ENCODE measurements around the gene USP43. TPM values are rescaled to one million over a fixed set of nuclear protein-coding genes. Genes with fewer than 3 reads are reported as not detected.

Gene USP43
- total RNA-seq, 4 donors from 2014 or later = 0.17 to 0.84 (median 0.17) TPM; not detected in 1

DNA sequence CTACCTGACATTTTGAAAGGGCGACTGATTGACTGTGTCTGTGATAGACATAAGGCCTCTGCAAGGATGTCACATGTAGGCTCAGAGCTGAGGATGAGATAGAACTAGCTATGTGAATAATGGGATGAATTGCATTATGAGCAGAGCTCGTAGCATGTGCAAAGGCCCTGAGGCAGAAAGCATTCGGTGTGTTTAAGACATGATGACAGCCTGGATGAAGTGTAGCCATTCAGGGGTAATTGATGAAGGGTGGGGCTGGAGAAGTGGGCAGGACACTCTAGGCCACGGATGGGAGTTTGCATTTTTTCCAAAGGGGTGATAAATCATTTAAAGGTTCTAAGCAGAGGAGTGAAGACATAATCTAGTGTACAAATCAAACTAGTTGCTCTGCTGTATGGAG lies 62.6 kb downstream of the USP43 start:
- no peak for DNase-seq (ENCODE audit: extremely low spot score)
- H3K27me3 ChIP-seq = peaks cover 0 to 11% (median 0%) of the 10 kb centered on the region in 4 donors
- no peaks in the 10 kb centered on the region for H3K36me3 ChIP-seq
- 94% methylated on average over 4 of the region's 4 CpGs for WGBS
- H3K9me3 ChIP-seq = peaks cover 0 to 7% (median 3%) of the 10 kb centered on the region in 4 donors
- no peak for TF ChIP-seq POLR2AphosphoS5 (IDR thresholded peaks at IDR 0.05)
- TF ChIP-seq POLR2A (IDR thresholded peaks at IDR 0.05; ENCODE audit: low read depth) = no peak
- TF ChIP-seq EP300 (IDR thresholded peaks at IDR 0.05) = no peak
- TF ChIP-seq, protein P1, sequence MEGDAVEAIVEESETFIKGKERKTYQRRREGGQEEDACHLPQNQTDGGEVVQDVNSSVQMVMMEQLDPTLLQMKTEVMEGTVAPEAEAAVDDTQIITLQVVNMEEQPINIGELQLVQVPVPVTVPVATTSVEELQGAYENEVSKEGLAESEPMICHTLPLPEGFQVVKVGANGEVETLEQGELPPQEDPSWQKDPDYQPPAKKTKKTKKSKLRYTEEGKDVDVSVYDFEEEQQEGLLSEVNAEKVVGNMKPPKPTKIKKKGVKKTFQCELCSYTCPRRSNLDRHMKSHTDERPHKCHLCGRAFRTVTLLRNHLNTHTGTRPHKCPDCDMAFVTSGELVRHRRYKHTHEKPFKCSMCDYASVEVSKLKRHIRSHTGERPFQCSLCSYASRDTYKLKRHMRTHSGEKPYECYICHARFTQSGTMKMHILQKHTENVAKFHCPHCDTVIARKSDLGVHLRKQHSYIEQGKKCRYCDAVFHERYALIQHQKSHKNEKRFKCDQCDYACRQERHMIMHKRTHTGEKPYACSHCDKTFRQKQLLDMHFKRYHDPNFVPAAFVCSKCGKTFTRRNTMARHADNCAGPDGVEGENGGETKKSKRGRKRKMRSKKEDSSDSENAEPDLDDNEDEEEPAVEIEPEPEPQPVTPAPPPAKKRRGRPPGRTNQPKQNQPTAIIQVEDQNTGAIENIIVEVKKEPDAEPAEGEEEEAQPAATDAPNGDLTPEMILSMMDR (IDR thresholded peaks at IDR 0.05) = no peak
- H3K27ac ChIP-seq (replicated peaks in 1 of 4) = no peak overlapping the region
- intact Hi-C loops (cut with DNase I) = no loop called here
- no peak overlapping the region for H3K4me3 ChIP-seq
- no peaks in the 10 kb centered on the region for H3K4me1 ChIP-seq

DNA sequence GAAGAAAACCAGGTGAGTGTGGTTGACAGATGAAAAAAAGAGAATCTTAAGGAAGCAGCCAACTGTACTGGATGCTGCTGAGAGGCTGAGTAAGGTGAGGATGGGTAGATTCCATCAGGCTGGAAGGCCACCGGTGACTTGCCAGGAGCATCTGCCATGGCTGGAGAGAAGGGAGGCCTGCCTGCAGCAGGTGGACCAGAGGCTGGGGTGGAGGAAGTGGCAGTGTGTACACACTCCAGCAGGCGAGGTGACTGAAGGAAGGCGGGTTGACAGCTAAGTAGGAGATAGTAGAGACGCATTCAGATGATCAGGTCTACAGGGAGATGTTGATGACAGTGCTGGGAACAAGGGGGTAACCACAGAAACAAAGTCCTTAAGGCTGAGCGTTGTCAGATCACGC lies 69.5 kb downstream of the USP43 start:
- Histone ChIP-seq H3K9me3 (peaks cover 0 to 7% (median 3%) of the 10 kb centered on the region in 4 donors), H3K4me1 (no peaks in the 10 kb centered on the region), H3K27ac (replicated peaks in 1 of 4) (no peak overlapping the region), H3K27me3 (peaks cover 0 to 11% (median 0%) of the 10 kb centered on the region in 4 donors), H3K36me3 (no peaks in the 10 kb centered on the region), H3K4me3 (no peak overlapping the region)
- intact Hi-C loops (cut with DNase I) = no loop called here
- 88% methylated on average over 6 of the region's 6 CpGs for WGBS
- no peak for TF ChIP-seq POLR2AphosphoS5 (IDR thresholded peaks at IDR 0.05)
- TF ChIP-seq, protein P1 (IDR thresholded peaks at IDR 0.05) = no peak
- no peak for TF ChIP-seq EP300 (IDR thresholded peaks at IDR 0.05)
- no peak for TF ChIP-seq POLR2A (IDR thresholded peaks at IDR 0.05; ENCODE audit: low read depth)
- no peak for DNase-seq (ENCODE audit: extremely low spot score)

DNA sequence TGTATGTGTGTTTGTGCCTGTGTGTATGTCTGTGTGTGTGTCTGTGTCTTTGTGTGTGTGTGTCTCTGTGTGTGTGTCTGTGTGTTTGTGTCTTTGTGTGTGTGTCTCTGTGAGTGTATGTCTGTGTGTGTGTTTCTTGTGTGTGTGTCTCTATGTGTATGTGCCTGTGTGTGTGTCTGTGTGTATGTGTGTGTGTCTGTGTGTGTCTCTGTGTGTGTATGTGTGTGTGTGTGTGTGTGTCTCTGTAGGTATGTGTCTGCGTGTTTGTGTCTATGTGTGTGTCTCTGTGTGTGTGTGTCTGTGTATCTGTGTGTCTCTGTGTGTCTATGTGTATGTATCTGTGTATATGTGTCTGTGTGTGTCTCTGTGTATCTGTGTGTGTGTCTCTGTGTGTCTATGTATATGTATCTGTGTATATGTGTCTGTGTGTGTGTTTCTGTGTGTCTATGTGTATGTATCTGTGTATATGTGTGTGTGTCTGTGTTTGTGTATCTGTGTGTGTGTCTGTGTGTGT lies 70.2 kb downstream of the USP43 start:
- DNase-seq (ENCODE audit: extremely low spot score) = no peak
- WGBS = 78% methylated on average over 1 of the region's 1 CpG
- Histone ChIP-seq H3K9me3 (peaks cover 0 to 7% (median 3%) of the 10 kb centered on the region in 4 donors), H3K4me1 (no peaks in the 10 kb centered on the region), H3K36me3 (no peaks in the 10 kb centered on the region), H3K4me3 (no peak overlapping the region), H3K27ac (replicated peaks in 1 of 4) (no peak overlapping the region), H3K27me3 (peaks cover 0 to 11% (median 0%) of the 10 kb centered on the region in 4 donors)
- intact Hi-C loops (cut with DNase I) = no loop called here
- TF ChIP-seq POLR2AphosphoS5 (IDR thresholded peaks at IDR 0.05) = no peak
- TF ChIP-seq, protein P1 (IDR thresholded peaks at IDR 0.05) = no peak
- no peak for TF ChIP-seq EP300 (IDR thresholded peaks at IDR 0.05)
- TF ChIP-seq POLR2A (IDR thresholded peaks at IDR 0.05; ENCODE audit: low read depth) = no peak

DNA sequence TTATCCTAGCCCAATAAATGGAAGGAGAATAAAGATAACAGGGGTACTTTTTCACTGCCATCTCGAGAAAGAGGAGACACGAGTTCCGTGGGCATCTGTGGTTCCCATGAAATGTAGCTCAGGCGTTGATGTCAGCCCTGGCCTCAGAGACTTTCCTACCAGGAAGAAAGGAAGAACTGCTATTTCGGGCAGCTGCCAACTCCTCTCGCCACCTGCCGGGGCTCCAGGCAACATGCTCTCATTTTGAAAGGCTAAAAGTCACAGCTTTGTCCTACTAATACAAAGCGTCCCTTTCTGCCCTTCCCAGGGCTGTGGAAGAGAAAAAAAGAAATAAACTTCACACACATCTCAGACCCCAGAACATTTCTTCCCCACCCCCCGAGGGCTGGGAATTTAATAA lies 80.3 kb downstream of the USP43 start:
- intact Hi-C loops (cut with DNase I) = no loop called here
- TF ChIP-seq POLR2A (IDR thresholded peaks at IDR 0.05; ENCODE audit: low read depth) (no peak), EP300 (IDR thresholded peaks at IDR 0.05) (no peak), POLR2AphosphoS5 (IDR thresholded peaks at IDR 0.05) (no peak)
- TF ChIP-seq, protein P1 (IDR thresholded peaks at IDR 0.05) = no peak

DNA sequence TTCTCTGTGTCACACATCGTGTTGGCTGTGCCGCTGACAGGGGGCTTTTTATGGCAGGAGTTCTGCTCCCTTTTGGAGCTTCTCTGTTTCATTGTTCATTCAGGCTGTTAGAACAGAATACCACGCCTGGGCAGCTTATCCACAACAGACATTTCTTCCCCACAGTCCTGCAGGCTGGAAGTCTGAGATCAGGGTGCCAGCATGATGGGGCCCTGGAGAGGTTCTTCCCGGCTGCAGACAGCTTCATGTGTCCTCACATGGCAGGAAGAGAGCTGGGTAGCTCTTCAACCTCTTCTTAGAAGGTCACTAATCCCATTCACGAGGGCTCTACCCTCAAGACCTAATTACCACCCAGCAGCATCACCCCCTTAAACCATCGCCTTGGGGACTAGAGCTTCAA lies 81.0 kb downstream of the USP43 start:
- H3K36me3 ChIP-seq = no peaks in the 10 kb centered on the region
- no peak overlapping the region for H3K27ac ChIP-seq (replicated peaks in 1 of 4)
- intact Hi-C loops (cut with DNase I) = no loop called here
- no peaks in the 10 kb centered on the region for H3K4me1 ChIP-seq
- no peaks in the 10 kb centered on the region for H3K9me3 ChIP-seq
- TF ChIP-seq, protein P1 (IDR thresholded peaks at IDR 0.05) = no peak
- TF ChIP-seq POLR2AphosphoS5 (IDR thresholded peaks at IDR 0.05) (no peak), EP300 (IDR thresholded peaks at IDR 0.05) (no peak), POLR2A (IDR thresholded peaks at IDR 0.05; ENCODE audit: low read depth) (no peak)
- DNase-seq (ENCODE audit: extremely low spot score) = no peak
- H3K27me3 ChIP-seq = peaks cover 0 to 9% (median 0%) of the 10 kb centered on the region in 4 donors
- H3K4me3 ChIP-seq = no peak overlapping the region
- 56% methylated on average over 6 of the region's 6 CpGs for whole genome bisulfite sequencing

More for the DNA sequence above, 80.3 kb downstream of the USP43 start:
- no peak for DNase-seq (ENCODE audit: extremely low spot score)
- H3K27me3 ChIP-seq = peaks cover 0 to 9% (median 0%) of the 10 kb centered on the region in 4 donors
- no peaks in the 10 kb centered on the region for H3K36me3 ChIP-seq
- H3K9me3 ChIP-seq = no peaks in the 10 kb centered on the region
- WGBS = 36% methylated on average over 9 of the region's 9 CpGs
- no peaks in the 10 kb centered on the region for H3K4me1 ChIP-seq
- no peak overlapping the region for H3K4me3 ChIP-seq
- H3K27ac ChIP-seq (replicated peaks in 1 of 4) = no peak overlapping the region

Measured in esophagus muscularis mucosa (tissue), 4 donors.